ENCODE results near the gene TSPAN16.

The TSPAN16 gene

DNA sequence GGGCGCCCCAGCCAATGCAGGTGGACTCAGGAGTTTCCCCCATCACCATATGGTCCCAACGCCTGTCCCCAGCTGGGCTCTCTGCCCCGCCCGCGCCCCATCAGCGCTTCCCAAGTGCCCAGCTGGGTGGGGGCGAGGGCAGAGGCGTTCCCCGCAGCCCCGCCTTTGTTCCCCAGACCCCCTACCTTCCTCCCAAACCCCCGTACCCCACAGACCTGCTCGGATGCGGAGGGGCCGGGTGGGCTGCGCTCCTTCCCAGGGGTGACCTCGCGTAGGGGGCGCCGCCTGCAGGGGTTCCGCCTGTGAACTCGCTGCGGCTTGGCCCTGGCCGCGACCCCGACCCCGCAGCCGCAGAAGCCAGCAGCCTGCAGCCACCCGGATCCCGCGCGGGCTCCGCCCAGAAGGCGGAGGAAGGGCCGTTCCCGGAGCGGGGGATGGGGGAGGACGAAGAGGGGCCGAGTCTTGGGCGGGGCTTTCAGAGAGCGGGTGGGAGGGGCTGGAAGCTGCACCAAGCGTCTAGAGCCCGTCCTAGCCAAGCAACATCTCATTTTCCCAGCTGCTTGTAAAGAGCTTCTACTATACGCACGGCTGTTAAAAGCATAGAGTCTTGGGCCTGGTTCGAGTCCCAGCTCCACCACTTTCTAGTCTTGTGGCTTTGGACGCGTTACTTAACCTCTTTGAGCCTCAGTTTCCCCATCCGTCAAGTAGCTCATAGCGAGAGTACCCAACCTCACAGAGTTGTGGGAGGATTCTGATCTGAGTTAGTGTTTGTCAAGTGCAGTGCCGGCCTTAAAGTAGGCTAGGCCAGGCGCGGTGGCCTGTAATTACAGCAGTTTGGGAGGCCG lies 43.5 kb downstream of the TSPAN16 start, which contains the start of gene RAB3D:
TSS of gene RAB3D (minus strand) at position 404 of the 845 bp plus-strand sequence. CDS start 2,258 bp downstream, outside the sequence.
- CTCF ChIA-PET, result interaction anchor here (0.5 to 0.9 kb wide), 8 partner anchors 11 to 512 kb away, joined by 3 to 5 read pairs (median 3); no protein-coding TSS in a partner anchor
- Histone ChIP-seq H3K27ac (ENCODE audit: extremely low read depth, low read depth, low read length) (peak within 1 kb of the TSS; percentile 47; the same call in 1 of the 2 replicates), H3K9me3 (ENCODE audit: control insufficient read depth, insufficient read depth, low read depth, low read length) (no peaks in the 10 kb centered on the region), H3K4me1 (ENCODE audit: control insufficient read depth, insufficient read depth, low read length) (no peaks in the 10 kb centered on the region), H3K36me3 (ENCODE audit: control insufficient read depth in 2 of 2, insufficient read depth in 1 of 2, low read length in 2 of 2) (peaks cover 0 to 34% of the 10 kb centered on the region in 2 experiments; a peak in 2 of 3 replicates), H3K4me3 (ENCODE audit: low read depth, low read length) (peak within 1 kb of the TSS; percentile 46)
- POLR2A ChIA-PET, result interaction anchor here (1.0 to 2.2 kb wide), 5 partner anchors 8 to 90 kb away, joined by 3 to 12 read pairs (median 3); partner anchors contain the start of gene SWSAP1
- TF ChIP-seq ZBTB48 (tag by site-specific recombination; IDR thresholded peaks at IDR 0.05) (no peak), ZNF211 (tag by site-specific recombination; IDR thresholded peaks at IDR 0.05; ENCODE audit: low read depth) (no peak), ZNF791 (tag by site-specific recombination; IDR thresholded peaks at IDR 0.05) (no peak), BCL11B (tag by site-specific recombination; IDR thresholded peaks at IDR 0.05; ENCODE audit: low read depth) (peak; percentile 63; the same call in 1 of the 2 replicates), ZNF530 (tag by site-specific recombination; IDR thresholded peaks at IDR 0.05; ENCODE audit: low read depth) (no peak), ZNF366 (tag by site-specific recombination; conservative IDR thresholded peaks at IDR 0.05) (peak; percentile 60), ZNF473 (tag by site-specific recombination; IDR thresholded peaks at IDR 0.05) (no peak), ZNF274 (IDR thresholded peaks at IDR 0.05; ENCODE audit: low read length) (no peak), ZNF274 (tag by site-specific recombination; IDR thresholded peaks at IDR 0.05; ENCODE audit: borderline replicate concordance) (no peak), ZFP3 (tag by site-specific recombination; IDR thresholded peaks at IDR 0.05; ENCODE audit: low read depth) (no peak), SP3 (tag by site-specific recombination; IDR thresholded peaks at IDR 0.05) (peak; percentile 74), ZNF76 (tag by site-specific recombination; IDR thresholded peaks at IDR 0.05; ENCODE audit: borderline replicate concordance, low read depth) (no peak), ZNF350 (tag by site-specific recombination; IDR thresholded peaks at IDR 0.05) (no peak), EGR2 (tag by site-specific recombination; IDR thresholded peaks at IDR 0.05; ENCODE audit: low read depth) (peak; percentile 79), SP2 (tag by site-specific recombination; IDR thresholded peaks at IDR 0.05) (peak; percentile 83), KLF10 (tag by site-specific recombination; IDR thresholded peaks at IDR 0.05) (peak; percentile 30; the same call in 1 of the 2 replicates), ZNF114 (tag by site-specific recombination; IDR thresholded peaks at IDR 0.05) (no peak), GLIS2 (tag by site-specific recombination; IDR thresholded peaks at IDR 0.05) (peak; percentile 58), KLF7 (tag by site-specific recombination; IDR thresholded peaks at IDR 0.05; ENCODE audit: borderline replicate concordance) (0 out of 2 replicates have a peak, but pooled peaks have one; percentile 15)
- TF ChIP-seq, protein P1, sequence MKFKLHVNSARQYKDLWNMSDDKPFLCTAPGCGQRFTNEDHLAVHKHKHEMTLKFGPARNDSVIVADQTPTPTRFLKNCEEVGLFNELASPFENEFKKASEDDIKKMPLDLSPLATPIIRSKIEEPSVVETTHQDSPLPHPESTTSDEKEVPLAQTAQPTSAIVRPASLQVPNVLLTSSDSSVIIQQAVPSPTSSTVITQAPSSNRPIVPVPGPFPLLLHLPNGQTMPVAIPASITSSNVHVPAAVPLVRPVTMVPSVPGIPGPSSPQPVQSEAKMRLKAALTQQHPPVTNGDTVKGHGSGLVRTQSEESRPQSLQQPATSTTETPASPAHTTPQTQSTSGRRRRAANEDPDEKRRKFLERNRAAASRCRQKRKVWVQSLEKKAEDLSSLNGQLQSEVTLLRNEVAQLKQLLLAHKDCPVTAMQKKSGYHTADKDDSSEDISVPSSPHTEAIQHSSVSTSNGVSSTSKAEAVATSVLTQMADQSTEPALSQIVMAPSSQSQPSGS (tag by site-specific recombination; IDR thresholded peaks at IDR 0.05; ENCODE audit: low read depth), result no peak
- TF ChIP-seq, protein P2, sequence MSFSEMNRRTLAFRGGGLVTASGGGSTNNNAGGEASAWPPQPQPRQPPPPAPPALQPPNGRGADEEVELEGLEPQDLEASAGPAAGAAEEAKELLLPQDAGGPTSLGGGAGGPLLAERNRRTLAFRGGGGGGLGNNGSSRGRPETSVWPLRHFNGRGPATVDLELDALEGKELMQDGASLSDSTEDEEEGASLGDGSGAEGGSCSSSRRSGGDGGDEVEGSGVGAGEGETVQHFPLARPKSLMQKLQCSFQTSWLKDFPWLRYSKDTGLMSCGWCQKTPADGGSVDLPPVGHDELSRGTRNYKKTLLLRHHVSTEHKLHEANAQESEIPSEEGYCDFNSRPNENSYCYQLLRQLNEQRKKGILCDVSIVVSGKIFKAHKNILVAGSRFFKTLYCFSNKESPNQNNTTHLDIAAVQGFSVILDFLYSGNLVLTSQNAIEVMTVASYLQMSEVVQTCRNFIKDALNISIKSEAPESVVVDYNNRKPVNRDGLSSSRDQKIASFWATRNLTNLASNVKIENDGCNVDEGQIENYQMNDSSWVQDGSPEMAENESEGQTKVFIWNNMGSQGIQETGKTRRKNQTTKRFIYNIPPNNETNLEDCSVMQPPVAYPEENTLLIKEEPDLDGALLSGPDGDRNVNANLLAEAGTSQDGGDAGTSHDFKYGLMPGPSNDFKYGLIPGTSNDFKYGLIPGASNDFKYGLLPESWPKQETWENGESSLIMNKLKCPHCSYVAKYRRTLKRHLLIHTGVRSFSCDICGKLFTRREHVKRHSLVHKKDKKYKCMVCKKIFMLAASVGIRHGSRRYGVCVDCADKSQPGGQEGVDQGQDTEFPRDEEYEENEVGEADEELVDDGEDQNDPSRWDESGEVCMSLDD (tag by site-specific recombination; IDR thresholded peaks at IDR 0.05), result no peak; the same call in none of the 2 replicates
- TF ChIP-seq, protein P3, sequence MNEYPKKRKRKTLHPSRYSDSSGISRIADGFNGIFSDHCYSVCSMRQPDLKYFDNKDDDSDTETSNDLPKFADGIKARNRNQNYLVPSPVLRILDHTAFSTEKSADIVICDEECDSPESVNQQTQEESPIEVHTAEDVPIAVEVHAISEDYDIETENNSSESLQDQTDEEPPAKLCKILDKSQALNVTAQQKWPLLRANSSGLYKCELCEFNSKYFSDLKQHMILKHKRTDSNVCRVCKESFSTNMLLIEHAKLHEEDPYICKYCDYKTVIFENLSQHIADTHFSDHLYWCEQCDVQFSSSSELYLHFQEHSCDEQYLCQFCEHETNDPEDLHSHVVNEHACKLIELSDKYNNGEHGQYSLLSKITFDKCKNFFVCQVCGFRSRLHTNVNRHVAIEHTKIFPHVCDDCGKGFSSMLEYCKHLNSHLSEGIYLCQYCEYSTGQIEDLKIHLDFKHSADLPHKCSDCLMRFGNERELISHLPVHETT (tag by site-specific recombination; IDR thresholded peaks at IDR 0.05), result no peak
- TF ChIP-seq, protein P4, sequence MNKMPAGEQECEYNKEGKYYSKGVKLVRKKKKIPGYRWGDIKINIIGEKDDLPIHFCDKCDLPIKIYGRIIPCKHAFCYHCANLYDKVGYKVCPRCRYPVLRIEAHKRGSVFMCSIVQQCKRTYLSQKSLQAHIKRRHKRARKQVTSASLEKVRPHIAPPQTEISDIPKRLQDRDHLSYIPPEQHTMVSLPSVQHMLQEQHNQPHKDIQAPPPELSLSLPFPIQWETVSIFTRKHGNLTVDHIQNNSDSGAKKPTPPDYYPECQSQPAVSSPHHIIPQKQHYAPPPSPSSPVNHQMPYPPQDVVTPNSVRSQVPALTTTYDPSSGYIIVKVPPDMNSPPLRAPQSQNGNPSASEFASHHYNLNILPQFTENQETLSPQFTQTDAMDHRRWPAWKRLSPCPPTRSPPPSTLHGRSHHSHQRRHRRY (tag by site-specific recombination; IDR thresholded peaks at IDR 0.05), result no peak
- TF ChIP-seq, protein P5, sequence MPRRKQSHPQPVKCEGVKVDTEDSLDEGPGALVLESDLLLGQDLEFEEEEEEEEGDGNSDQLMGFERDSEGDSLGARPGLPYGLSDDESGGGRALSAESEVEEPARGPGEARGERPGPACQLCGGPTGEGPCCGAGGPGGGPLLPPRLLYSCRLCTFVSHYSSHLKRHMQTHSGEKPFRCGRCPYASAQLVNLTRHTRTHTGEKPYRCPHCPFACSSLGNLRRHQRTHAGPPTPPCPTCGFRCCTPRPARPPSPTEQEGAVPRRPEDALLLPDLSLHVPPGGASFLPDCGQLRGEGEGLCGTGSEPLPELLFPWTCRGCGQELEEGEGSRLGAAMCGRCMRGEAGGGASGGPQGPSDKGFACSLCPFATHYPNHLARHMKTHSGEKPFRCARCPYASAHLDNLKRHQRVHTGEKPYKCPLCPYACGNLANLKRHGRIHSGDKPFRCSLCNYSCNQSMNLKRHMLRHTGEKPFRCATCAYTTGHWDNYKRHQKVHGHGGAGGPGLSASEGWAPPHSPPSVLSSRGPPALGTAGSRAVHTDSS (tag by site-specific recombination; IDR thresholded peaks at IDR 0.05), result no peak
- TF ChIP-seq, protein P6, sequence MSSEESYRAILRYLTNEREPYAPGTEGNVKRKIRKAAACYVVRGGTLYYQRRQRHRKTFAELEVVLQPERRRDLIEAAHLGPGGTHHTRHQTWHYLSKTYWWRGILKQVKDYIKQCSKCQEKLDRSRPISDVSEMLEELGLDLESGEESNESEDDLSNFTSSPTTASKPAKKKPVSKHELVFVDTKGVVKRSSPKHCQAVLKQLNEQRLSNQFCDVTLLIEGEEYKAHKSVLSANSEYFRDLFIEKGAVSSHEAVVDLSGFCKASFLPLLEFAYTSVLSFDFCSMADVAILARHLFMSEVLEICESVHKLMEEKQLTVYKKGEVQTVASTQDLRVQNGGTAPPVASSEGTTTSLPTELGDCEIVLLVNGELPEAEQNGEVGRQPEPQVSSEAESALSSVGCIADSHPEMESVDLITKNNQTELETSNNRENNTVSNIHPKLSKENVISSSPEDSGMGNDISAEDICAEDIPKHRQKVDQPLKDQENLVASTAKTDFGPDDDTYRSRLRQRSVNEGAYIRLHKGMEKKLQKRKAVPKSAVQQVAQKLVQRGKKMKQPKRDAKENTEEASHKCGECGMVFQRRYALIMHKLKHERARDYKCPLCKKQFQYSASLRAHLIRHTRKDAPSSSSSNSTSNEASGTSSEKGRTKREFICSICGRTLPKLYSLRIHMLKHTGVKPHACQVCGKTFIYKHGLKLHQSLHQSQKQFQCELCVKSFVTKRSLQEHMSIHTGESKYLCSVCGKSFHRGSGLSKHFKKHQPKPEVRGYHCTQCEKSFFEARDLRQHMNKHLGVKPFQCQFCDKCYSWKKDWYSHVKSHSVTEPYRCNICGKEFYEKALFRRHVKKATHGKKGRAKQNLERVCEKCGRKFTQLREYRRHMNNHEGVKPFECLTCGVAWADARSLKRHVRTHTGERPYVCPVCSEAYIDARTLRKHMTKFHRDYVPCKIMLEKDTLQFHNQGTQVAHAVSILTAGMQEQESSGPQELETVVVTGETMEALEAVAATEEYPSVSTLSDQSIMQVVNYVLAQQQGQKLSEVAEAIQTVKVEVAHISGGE (tag by site-specific recombination; conservative IDR thresholded peaks at IDR 0.05; ENCODE audit: low read depth), result no peak
